ENCODE results near the gene FAM20C.

DNA sequence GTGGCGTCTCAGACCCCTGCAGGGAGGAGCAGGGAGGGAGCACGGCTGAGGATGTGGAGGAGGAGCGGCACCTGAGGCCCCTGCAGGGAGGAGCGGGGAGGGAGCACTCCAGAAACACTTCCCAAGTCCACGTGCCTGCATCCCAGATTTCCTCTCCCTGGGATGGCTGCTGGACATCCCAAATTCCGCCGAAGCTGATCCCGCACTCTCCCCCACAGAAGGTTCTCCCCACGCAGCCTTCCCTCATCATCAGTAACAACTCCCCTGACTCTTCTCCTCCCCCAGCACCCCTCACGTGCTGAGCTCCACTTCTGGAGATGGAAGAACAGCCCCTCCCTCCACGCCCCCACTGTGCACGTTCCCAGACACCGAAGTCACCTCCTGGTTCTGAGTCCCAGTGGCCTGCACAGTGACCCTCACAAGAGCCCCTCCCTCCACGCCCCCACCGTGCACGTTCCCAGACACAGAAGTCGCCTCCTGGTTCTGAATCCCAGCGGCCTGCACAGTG is 79.8 kb downstream of the FAM20C start:
- TF ChIP-seq, protein P1, sequence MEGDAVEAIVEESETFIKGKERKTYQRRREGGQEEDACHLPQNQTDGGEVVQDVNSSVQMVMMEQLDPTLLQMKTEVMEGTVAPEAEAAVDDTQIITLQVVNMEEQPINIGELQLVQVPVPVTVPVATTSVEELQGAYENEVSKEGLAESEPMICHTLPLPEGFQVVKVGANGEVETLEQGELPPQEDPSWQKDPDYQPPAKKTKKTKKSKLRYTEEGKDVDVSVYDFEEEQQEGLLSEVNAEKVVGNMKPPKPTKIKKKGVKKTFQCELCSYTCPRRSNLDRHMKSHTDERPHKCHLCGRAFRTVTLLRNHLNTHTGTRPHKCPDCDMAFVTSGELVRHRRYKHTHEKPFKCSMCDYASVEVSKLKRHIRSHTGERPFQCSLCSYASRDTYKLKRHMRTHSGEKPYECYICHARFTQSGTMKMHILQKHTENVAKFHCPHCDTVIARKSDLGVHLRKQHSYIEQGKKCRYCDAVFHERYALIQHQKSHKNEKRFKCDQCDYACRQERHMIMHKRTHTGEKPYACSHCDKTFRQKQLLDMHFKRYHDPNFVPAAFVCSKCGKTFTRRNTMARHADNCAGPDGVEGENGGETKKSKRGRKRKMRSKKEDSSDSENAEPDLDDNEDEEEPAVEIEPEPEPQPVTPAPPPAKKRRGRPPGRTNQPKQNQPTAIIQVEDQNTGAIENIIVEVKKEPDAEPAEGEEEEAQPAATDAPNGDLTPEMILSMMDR (IDR thresholded peaks at IDR 0.05), result no peak
- no peak for TF ChIP-seq POLR2AphosphoS5 (IDR thresholded peaks at IDR 0.05)

Measured in upper lobe of left lung (tissue), 4 donors.